ENCODE measurements around the gene CDC42BPB.

Gene CDC42BPB

DNA sequence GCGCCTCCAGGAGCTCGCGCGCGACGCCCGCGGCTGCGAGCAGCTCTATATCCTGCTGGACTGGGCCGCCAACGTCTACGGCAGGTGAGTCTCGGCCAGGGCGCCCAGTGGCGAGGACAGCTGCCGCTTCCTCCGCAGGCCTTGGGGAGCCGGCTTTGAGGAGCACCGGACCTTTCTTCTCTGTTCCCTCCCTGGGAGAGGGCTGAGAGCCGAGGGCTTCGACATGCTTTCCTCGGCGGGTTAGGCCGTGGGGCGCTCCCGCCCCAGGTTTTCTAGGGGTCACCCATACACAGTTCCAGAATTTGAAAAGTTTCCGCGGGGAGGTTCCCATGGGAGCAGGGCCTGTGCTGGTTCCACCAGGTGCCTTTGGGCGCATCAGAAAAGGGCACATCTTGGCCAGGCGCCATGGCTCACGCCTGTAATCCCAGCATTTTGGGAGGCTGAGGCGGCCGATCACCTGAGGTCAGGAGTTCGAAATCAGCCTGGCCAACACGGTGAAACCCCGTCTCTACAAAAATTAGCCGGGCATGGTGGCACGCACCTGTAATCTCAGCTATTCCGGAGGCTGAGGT lies 45.4 kb upstream of the CDC42BPB start:
- TF ChIP-seq, protein P1, sequence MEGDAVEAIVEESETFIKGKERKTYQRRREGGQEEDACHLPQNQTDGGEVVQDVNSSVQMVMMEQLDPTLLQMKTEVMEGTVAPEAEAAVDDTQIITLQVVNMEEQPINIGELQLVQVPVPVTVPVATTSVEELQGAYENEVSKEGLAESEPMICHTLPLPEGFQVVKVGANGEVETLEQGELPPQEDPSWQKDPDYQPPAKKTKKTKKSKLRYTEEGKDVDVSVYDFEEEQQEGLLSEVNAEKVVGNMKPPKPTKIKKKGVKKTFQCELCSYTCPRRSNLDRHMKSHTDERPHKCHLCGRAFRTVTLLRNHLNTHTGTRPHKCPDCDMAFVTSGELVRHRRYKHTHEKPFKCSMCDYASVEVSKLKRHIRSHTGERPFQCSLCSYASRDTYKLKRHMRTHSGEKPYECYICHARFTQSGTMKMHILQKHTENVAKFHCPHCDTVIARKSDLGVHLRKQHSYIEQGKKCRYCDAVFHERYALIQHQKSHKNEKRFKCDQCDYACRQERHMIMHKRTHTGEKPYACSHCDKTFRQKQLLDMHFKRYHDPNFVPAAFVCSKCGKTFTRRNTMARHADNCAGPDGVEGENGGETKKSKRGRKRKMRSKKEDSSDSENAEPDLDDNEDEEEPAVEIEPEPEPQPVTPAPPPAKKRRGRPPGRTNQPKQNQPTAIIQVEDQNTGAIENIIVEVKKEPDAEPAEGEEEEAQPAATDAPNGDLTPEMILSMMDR (conservative IDR thresholded peaks at IDR 0.05), result no peak
- no peak overlapping the region for H3K27ac ChIP-seq

DNA sequence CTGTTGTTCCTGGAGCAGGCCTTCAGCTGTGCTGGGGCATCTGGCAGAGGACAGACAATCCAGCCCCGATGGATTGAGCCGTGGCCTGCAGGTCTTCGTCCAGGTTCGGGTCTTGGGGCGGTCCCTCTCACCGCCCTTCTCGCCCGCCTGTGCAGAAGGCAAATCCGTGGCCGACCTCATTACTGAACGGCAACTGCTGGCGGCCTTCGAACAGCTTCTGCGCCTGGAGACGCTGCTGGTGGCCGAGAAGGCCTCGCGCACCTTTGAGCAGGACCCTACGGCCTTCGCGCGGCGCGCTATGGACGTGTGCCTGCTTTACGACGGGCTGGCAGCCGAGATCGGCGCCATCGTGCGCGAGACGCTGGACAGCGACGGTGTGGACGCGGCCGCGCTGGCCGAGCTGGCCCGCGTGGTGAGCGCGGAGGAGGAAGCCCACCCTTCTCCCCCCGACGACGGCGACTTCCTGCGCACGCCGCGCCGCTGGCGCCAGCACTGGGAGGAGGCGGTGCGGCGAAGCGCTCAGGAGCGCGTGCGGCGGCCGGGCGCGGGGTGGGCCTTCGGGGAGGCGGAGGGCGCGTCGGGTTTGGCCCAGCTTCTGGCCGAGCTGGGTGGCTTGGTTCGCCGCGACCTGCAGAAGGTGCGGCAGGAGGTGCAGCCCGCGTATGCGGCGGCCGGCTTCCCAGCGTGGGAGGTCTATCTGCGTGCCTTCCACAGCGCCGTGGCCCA lies 44.8 kb upstream of the CDC42BPB start:
- TF ChIP-seq, protein P1 (conservative IDR thresholded peaks at IDR 0.05), result no peak

DNA sequence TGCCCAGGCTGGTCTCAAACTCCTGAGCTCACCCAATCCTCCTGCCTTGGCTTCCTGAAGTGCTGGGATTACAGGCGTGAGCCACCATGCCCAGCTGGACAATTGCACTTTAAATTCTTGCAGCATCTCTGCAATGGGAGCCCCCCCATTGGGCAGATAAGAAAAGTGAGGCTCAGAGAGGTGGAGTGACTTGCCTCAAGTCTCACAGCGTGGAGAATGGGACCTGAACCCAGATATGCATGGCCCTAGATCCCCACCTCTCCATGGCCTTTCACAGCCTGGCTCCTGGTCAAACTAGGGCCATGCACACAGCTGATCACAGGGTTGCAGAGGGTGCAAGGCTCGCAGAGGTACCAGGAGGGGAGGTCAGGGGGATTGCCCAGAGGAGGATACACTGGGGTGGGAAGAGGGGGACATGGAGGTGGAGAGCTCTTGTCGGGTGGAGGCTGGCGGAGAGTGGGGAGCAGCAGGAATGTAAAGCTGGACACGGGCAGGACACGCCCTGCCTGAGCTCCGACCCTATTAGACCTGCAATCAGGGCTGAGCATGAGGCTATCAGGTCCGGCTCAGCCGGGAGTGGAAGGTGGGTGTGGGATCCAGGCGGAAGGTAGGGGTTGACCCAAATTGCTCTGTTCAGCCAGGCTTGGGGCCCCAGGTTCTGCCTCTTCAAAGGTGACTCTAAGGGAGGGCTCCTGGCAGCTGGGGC lies 44.1 kb upstream of the CDC42BPB start:
- TF ChIP-seq, protein P1 (conservative IDR thresholded peaks at IDR 0.05), result no peak
- no peak overlapping the region for H3K27ac ChIP-seq

More for the DNA sequence above, 44.8 kb upstream of the CDC42BPB start:
- no peak overlapping the region for H3K27ac ChIP-seq

DNA sequence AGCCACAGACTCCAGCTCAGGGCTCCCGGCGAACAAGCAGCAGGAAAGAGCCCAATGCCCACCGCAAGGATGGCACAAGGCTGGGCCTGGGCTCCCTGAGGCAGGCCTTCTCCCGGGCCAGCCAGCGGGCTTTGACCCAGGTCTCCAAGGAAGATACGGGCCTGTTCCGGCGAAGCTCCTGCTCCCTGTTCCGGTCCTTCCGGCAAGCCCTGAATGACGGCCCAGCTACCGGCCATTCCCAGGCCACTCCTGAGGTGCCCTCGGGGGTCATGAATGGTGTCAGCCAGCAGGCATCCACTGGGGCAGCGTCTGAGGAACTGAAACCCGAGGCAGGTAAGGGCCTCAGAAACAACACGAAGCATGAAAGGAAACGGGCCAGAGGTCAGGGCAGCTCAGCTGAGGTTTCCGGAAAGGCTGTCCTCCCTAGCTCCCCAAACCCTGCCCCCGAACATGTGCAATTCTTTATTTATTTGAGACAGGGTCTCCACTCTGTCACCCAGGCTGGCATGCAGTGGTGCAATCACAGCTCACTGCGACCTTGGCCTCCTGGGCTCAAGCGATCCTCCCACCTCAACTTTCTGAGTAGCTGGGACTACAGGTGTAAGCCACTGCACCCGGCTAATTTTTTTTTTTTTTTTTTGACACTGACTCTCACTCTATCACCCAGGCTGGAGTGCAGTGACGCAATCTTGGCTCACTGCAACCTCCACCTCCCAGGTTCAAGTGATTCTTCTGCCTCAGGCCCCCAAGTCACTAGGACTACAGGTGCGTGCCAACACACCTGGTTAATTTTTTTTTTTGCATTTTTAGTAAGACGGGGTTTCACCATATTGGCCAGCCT lies 43.2 kb upstream of the CDC42BPB start:
- H3K27ac ChIP-seq, result no peak overlapping the region
- TF ChIP-seq, protein P1 (conservative IDR thresholded peaks at IDR 0.05), result no peak

DNA sequence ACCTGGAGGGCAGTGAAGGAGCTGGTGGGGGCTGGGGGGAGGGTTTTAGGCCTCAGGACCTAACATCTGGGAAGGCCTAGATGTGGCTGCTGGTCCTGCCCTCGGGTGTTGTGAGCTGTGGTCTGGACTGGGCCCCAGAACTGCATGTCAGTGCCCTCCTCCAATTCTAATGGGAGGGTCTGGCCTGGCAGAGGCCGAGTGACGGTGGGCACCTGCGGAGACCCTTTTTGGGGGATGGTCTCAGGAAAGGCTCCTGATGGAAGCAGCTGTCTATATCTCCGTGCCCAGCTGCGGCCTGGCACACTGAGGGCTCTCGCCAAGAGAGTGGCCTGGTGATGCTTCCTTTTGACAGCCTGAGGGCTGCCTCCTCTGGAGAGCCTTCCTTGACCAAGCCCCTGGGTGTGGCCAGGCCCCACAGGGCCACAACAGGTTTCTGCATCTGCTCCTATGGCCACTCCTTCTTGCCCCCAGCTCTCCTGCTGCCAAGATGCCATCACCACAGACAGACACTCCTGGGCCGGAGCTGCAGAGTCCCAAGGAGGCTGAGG lies 42.5 kb upstream of the CDC42BPB start:
- no peak overlapping the region for H3K27ac ChIP-seq

DNA sequence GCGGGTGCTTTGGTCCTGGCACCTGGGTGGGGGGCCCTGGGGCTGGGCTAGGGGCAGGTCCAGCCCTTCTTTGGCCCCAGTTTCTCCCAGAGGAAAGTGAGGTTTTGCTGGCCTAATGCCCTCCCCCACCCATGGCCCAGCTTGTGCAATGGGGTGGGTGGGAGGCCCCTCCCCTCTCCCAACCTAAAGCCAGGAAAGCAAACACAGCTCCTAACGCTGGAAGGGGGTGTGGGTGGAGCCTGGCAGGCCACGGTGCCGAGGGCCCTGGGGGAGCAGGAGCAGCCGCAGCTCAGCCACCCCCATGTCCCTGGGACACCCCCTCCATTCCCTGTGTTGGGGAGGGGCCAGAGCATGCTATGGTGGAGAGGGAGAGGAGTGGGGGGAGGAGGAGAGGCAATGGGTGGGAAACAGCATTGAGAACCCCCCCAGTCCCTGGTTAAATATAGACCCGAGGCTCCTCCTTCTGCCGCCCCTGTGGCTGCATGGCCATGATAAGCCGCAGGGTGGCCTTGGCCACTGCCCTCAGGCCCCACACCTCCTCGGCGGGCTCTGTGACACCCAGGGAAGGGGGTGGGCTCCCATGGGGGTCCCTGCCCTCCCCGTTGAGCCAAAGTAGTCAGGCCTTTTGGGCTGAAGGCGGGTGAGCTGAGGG lies 41.9 kb upstream of the CDC42BPB start:
- TF ChIP-seq, protein P1 (conservative IDR thresholded peaks at IDR 0.05), result no peak

More for the DNA sequence above, 42.5 kb upstream of the CDC42BPB start:
- TF ChIP-seq, protein P1 (conservative IDR thresholded peaks at IDR 0.05), result no peak

More for the DNA sequence above, 41.9 kb upstream of the CDC42BPB start:
- no peak overlapping the region for H3K27ac ChIP-seq
